Activated T-cell treated with anti-CD3 and anti-CD28 coated beads for 24 hours (primary cell): Measurements from ENCODE around the gene PALB2.
A peak's percentile ranks its signal among the peaks of the same experiment; 100 is the strongest.

ENCODE experiments used
- DNase-seq: peaks from one replicate; pipeline ENCODE4 v3.0.0-alpha.2; 2020; ENCODE audit warnings: low read depth

Gene PALB2

GRCh38 chr16:23640931-23641765 is at the start of gene PALB2, which contains the start of gene DCTN5:
TSS of gene PALB2 (minus strand) at chr16:23641310. CDS start at chr16:23641157, 153 bp downstream.
TSS of gene DCTN5 (plus strand) at chr16:23641466. CDS start at chr16:23641543, 77 bp downstream.
- DNase-seq: peak; percentile 89

DNA sequence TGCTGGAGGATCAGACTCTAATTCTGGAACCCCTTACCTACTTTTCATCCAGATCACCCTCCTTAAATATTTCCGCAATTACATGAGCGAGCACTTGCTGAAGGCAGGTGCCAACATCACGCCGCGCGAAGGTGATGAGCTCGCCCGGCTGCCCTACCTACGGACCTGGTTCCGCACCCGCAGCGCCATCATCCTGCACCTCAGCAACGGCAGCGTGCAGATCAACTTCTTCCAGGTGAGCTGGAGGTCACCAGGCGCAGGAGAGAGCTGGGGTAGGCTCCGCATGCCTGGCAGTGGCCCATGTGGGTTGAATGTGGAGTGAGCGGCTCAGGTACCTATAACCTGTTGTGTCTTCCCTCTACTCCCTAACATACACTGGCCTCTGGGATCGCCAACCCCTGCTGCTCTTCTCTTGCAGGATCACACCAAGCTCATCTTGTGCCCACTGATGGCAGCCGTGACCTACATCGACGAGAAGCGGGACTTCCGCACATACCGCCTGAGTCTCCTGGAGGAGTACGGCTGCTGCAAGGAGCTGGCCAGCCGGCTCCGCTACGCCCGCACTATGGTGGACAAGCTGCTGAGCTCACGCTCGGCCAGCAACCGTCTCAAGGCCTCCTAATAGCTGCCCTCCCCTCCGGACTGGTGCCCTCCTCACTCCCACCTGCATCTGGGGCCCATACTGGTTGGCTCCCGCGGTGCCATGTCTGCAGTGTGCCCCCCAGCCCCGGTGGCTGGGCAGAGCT is 48.5 kb upstream of the PALB2 start:
- no peak for DNase-seq

DNA sequence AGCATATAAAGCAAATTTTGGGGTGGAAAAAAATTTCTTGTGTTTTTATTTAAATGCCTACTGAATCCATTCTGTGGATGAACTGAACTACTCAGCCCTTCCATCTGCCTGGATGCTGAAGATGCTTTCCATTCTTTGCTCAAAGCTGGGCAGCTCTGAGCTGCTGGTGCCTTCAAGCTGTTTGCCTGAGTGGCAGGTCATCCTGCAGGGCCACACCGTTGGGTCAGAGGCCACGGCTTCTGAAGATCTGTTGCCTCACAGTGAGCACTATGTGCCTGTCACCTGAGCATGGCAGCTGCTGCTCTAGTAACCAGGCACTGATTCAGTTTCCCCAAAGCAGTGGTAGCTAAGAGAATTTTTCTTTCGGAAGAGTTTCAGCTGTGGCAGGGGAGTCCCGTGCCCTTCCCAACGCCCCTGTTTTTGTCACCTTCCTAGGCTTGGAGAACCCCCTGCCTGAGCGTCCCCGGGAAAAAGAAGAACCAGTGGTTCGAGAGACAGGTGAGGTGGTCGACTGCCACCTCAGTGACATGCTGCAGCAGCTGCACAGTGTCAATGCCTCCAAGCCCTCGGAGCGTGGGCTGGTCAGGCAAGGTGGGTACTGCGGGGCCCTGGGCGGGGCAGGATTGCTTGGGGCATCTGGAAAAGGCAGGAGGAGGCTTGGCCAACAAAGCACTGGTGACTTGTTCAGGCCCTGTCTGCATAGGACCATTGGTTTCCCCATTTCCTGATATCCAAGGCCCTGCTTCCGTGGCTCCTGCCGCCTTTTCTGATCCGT is 46.1 kb upstream of the PALB2 start:
- DNase-seq: no peak

GRCh38 chr16:23683487-23683886 is 42.4 kb upstream of the PALB2 start:
- DNase-seq: no peak

DNA sequence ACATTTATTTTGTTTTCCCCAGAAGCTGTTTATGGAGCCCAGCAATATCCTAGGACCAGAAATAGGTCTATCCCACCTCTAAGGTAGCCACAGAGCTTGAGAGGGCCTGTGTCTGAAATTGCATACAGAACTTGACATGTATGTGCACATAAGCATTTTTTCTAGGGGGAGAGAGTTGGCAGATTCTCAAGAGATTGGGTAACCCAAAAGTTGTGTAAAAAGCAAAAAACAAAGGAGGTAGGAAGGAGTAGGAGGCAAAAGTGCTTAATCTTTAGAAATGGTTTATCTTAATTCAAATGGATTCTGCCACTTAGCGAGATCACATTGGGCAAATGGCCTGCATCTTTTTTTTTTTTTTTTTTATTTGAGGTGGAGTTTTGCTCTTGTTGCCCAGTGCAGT is 41.1 kb upstream of the PALB2 start:
- DNase-seq: no peak

DNA sequence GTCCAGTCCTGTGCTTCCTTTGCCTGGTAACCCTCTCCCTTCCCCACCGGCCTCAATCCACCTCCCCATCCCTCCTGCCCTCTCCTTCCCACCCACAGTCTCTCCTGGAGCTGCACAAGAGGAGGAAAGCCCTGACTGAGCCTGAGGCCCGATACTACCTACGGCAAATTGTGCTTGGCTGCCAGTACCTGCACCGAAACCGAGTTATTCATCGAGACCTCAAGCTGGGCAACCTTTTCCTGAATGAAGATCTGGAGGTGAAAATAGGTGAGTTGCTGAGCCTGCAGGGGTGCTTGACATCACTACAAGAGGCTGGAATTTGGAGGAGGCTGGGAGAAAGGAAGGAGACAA is 38.9 kb upstream of the PALB2 start:
- DNase-seq: no peak

DNA sequence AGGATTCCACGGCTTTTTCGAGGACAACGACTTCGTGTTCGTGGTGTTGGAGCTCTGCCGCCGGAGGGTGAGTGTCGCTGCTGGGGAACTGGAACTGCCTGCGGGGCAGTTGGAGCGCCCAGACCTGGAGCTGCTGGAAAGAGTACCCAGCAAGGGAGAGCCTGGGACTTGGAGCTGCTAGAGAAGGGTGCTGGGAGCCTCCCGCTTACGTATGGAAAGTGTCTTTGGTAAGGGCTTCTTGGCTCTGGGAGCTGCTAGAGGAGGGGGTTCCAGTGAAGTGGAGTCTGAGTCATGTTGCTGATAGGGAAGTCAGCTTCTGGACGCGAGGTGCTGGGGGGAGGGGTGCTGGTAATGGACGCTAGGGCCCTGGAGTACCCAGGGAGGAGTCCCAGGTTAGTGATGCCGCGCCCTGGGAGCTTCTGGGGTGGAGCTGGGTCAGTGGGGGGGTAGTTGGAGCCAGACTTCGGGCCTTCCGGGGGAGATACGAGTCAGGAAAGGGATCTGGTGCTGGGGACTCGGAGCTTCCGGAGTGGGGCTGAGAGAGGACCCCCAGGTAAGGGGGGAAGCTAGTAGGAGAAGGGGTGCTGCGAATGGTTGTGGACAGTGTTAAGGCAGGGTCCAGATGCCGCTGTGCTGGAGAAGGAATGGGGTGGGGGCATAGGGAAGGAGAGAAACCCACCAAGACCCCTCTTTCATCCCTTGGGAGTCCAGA is 38.3 kb upstream of the PALB2 start:
- DNase-seq: no peak

DNA sequence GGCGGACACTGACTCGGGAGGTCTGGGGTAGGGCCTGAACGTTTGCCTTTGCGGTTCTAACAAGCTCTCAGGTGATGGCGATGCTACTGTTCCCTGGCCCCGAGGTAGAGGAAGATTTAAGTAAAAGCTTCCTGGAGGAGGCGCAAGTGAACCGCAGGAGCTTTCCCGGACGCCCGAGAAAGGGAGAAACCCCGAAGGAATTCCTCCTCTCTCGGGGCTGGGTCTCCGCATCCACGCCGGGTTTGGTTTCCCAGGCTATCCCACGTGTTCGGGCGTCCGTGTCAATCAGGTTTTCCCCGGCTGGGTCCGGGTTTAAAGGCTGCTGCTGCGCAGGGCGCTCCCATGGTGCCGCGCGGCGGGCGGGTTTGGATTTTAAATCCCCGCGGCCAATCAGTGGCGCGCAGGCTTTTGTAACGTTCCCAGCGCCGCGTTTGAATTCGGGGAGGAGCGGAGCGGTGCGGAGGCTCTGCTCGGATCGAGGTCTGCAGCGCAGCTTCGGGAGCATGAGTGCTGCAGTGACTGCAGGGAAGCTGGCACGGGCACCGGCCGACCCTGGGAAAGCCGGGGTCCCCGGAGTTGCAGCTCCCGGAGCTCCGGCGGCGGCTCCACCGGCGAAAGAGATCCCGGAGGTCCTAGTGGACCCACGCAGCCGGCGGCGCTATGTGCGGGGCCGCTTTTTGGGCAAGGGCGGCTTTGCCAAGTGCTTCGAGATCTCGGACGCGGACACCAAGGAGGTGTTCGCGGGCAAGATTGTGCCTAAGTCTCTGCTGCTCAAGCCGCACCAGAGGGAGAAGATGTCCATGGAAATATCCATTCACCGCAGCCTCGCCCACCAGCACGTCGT is 37.5 kb upstream of the PALB2 start, which contains the start of gene PLK1:
Gene PLK1, plus strand, starts transcription at position 460 of the 844 bp plus-strand sequence. Its CDS starts 44 bp downstream, at position 504.
- DNase-seq: peak; percentile 68

DNA sequence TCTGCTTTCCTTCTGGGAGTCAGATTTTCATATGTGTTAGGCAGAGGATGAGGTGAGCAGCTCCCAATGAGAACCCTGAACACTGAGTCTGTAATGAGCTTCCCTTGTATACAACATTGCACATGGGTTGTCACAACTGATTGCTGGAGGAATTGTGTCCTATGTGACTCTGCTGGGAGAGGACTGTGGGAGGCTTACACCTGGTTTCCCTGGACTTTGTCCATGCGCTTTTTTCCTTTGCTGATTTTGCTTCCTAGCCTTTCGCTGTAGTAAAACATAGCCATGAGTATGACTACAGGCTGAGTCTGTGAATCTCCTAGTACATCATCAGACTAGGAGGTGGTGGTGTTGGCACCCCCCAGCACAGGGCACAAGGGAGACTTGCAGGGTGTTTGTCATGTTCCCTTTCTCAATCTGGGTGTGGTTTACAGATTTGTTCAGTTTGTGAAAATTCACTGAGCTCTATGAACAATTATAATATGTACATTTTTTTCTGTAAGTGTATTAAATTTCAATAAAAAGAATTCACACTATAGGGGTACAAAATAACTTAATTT is 35.9 kb upstream of the PALB2 start:
- no peak for DNase-seq

DNA sequence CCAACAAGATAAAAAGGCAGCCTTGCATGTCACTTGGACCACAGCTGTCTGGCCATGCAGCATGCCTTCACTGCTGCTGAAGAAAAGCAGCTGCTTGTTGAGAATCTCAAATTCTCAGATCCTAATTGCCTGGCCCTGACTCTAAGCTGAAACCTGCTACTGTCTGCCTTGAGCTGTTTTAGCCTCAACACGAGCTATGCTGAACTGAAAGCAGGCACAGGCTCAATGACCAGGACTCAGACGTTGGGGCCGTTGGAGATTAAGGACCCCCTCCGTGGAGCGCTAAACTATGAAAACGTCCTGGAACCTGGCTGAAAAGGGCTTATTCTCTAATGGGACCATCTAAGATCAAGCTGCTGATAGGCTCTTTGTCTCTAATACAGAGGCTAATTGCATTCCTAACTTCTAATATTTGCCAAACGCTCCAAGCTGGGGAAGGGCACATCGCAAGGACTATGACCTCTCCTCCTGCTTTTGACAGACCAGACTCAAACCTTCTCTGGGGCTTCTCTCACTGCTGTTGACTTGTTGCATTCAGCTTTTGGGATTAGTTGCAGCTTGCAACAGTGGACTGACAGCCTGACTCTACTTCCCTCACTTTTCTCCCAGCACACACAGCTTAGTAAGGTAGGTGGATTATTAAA is 33.0 kb upstream of the PALB2 start:
- DNase-seq: no peak

- peak; percentile 48 for DNase-seq
These were observed 29.1 kb upstream of the PALB2 start for GRCh38 chr16:23670137-23670776.

GRCh38 chr16:23668873-23669272 is 27.8 kb upstream of the PALB2 start:
- DNase-seq: no peak

DNA sequence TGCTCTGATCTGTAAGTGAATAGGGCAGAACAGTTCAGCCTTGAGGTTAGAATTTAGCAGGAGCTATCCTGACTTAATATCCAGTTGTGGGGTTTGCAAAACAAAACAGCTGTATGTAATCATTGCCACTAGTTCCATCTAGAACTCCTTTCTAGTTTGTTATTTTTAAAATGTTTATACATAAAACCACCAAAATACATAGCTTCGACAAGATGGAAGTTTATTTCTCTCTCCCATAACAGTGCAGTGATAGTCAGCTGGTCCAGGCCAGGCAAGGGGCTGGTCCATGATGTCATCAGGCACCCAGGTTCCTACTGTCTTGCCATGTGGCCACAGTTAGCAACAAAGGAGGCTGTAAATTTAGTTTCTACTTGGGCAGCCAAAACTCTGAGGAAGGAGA is 27.1 kb upstream of the PALB2 start:
- DNase-seq: no peak

- DNase-seq: no peak
These were observed 26.2 kb upstream of the PALB2 start for GRCh38 chr16:23667355-23667659.

DNA sequence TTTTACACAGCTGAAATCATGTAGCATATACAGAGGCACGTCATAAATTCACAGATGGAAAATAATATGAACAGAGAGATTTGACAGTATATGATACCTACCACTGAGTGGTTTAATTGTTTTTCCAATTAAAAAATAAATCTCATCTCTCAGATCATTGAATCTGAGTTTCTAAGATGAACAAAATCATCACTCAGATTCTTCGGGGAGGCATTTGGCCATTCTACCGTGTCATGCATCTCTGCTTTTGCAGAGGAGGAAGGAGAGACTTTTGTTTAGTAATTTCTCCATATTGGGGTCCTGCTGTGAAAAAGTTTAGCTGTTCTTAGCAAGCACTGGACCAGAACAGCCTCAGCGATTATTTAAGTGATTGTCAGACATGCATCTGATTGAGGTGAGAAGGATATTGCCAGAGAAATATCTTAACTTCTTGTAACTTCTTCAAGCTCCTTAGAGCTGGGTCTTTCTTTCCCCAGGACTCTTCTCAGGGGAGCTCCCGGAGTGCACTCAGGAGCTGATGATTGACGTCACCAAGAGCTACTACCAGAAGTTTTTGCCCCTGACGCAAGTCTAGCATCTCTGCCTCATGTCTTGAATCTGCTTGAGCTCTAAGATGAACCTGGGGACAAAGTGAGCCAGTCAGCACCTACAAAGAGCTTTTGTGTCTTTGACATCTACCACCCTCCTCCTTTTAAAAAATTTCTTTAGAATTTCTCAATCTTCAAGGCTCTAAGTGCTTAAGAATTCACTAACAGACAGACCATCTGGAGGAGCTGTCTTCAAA is 25.7 kb upstream of the PALB2 start:
- DNase-seq: no peak

- no peak for DNase-seq
These were observed 22.8 kb upstream of the PALB2 start for GRCh38 chr16:23663918-23664317.

GRCh38 chr16:23651943-23652468 is 10.9 kb upstream of the PALB2 start:
- no peak for DNase-seq

- no peak for DNase-seq
These were observed 9.7 kb upstream of the PALB2 start for GRCh38 chr16:23650674-23651416.
